Stimulated activated CD4-positive, alpha-beta T cell treated with anti-CD3 and anti-CD28 coated beads, Interleukin-12 subunit alpha, Interleukin-12 subunit beta, amount 100 ng/mL, for 4 hours (primary cell): ENCODE measurements around the gene EHMT2.
"Not testable (repeated sequence)": the region's sequence is repeated elsewhere in the genome, so short reads cannot be mapped to it uniquely, and the experiment has no call there.

Experiments
- DNase-seq: peaks from one replicate; pipeline ENCODE4 v3.0.0-alpha.2; 2020

Gene EHMT2

GRCh38 chr6:31897612-31898382 lies at the start of gene EHMT2:
TSS of gene EHMT2 (minus strand) at chr6:31897698. CDS start at chr6:31897677, 21 bp downstream.
- DNase-seq = peak; percentile 82

- no peak for DNase-seq
These were observed 49.7 kb upstream of the EHMT2 start for GRCh38 chr6:31947070-31947675.

GRCh38 chr6:31946370-31946885 lies 48.9 kb upstream of the EHMT2 start:
- DNase-seq = no peak

GRCh38 chr6:31945507-31946369 lies 48.2 kb upstream of the EHMT2 start, which contains the start of gene CFB:
TSS of gene CFB (plus strand) at chr6:31946095. CDS start at chr6:31946222, 127 bp downstream.
- DNase-seq = no peak

GRCh38 chr6:31945154-31945506 lies 47.6 kb upstream of the EHMT2 start:
- DNase-seq = no peak

DNA sequence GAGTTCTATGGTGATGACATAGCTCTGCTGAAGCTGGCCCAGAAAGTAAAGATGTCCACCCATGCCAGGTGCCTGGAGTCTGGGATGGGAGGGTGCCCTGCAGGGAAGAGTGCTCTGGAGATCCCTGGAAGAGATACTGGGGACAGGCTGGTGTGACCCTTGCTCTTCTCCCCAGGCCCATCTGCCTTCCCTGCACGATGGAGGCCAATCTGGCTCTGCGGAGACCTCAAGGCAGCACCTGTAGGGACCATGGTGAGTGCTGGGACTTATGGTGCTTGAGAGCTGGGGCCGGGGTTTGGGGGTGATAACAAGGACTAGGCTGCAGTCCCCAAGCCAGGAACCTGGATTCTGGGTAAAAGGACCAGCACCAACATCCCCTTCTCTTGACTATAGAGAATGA lies 46.2 kb upstream of the EHMT2 start:
- DNase-seq = no peak

GRCh38 chr6:31940256-31940664 lies 42.8 kb upstream of the EHMT2 start:
- DNase-seq = no peak

GRCh38 chr6:31935823-31936222 lies 38.3 kb upstream of the EHMT2 start:
- no peak for DNase-seq

- DNase-seq = no peak
These were observed 37.5 kb upstream of the EHMT2 start for GRCh38 chr6:31935021-31935420.

GRCh38 chr6:31933537-31933936 lies 36.0 kb upstream of the EHMT2 start:
- no peak for DNase-seq

GRCh38 chr6:31932137-31932536 lies 34.6 kb upstream of the EHMT2 start:
- DNase-seq = not testable (repeated sequence)

- DNase-seq = no peak
These were observed 33.5 kb upstream of the EHMT2 start for GRCh38 chr6:31930962-31931361.

- DNase-seq = no peak
These were observed 31.1 kb upstream of the EHMT2 start for GRCh38 chr6:31928672-31928939.

GRCh38 chr6:31927863-31928671 lies 30.6 kb upstream of the EHMT2 start:
- DNase-seq = no peak

GRCh38 chr6:31927242-31927862 lies 29.9 kb upstream of the EHMT2 start, which contains the start of gene C2:
TSS of gene C2 (plus strand) at chr6:31927717. CDS start at chr6:31927753, 36 bp downstream.
- DNase-seq = no peak

DNA sequence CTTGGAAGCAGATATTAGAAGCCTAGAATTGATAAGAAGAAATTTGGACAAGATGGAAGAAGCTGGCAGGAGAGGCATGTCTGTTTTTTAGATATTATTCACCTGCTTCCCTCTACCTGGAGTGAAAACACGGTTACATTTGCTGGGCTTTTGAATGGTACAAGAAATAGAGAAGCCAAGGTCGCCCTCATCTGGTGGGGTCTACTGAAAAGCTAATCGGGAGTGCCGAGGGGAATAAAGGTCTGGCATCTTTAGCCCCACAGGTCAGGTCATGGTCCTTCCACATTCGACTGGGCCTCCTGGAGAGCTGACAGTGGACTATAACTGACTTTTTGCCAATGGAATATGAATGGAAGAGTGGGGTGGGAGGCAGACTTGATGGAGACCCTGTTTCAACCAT lies 25.4 kb upstream of the EHMT2 start:
- DNase-seq = peak; percentile 15

DNA sequence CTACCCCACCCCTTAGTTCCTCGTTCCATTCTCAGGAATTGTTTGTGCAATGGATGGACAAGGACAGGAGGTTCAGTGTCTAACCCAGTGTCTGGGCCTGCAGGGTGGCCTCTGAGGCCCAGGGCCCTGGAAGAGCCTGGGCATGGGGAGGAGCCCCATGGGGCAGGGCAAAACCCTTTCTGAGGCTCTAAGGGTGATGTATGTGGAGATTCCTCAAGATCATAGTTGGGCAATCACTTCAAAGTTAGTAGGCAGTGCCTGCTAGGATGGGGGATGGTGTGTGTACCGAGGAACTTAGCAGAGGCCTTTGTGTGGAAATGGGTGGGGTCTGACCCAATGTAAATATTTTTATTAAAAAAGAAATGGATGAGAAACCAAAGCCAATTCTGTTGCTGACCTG lies 23.3 kb upstream of the EHMT2 start:
- DNase-seq = no peak

DNA sequence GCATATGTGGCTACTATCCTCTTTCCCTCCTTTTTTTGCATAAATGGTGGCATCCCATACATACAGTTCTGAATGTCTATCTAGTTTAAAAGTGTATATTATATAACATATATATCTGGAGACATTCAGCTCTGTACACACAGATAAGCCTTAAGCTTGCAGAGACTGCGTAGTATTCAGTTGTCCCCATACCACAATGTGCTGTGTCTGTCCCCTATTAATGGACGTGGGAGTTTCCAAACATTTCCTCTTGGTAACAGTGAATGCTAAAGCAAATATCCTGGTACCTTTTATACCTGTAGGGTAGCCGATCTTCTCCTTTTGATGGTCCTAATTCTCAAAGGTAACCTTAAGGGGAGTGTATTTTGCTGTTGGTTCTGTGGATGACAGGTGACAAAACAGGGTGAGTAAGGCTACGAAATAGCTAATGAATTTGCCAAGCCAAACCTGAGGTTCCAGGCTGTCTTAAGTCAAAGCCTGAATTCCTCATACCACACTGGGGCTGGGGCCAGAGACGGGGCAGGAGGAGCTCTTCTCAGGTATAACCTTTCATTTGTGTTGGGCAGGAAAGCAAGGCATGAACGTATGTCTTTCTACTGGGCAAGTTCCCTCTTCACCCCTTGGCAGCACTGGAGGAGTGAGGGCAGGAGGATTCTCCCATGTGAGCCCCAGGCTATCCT lies 22.3 kb upstream of the EHMT2 start:
- DNase-seq = no peak

DNA sequence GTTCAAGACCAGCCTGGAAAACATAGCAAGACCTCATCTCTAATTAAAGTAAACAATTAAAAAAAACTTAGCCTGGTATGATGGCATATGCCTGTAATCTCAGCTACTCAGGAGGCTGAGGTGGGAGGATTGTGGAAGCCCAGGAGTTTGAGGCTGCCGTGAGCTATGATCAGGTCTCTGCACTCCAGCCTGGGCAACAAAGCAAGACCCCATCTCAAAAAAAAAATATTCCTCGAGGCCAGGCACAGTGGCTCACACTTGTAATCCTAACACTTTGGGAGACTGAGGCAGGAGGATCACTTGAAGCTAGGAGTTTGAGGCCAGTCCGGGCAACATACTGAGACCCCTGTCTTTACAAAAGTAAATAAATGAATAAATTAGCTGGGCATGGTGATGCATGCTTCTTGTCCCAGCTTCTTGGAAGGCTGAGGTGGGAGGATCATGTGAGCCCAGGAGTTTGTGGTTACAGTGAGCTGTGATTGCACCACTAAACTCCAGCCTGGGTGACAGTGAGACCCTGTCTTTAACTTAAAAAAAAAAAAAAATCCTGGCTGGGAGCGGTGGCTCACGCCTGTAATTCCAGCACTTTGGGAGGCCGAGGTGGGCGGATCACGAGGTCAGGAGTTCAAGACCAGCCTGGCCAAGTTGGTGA lies 20.7 kb upstream of the EHMT2 start:
- no peak for DNase-seq

GRCh38 chr6:31915756-31916155 lies 18.3 kb upstream of the EHMT2 start:
- DNase-seq = no peak

GRCh38 chr6:31915351-31915750 lies 17.9 kb upstream of the EHMT2 start:
- no peak for DNase-seq
